ENCODE data around the gene RBFOX2.

DNA sequence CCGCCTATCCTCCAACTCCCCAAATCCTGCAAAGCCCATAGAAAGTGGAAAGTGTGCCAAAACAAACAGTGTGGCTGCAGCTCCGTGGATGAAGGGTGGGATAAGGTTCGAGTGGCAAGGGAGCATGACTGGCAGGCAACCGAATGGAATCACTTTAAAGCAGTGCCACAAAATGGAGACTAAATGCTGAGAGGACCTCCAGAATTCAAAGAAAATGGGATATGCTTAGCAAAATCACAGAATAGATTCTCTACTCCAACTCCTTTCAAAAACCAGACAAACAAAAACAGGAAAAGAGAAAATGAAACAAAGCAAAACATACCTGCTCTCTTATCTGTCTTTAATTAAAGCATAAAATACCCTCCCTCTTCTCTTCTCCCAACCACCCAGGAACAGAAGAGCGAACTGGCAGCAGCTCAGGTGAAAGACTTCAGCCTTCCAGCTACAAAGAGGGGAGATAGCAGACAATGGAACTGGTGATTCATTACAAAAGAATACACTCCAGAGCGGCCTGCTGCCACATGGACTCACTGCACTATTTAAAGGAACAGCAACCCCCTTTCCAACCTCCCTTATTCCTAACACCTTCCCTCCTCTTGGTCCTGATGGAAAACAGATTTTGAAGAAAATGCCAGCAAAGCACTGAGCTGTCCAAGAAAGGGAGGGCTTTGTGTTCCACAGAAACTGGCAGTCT, 192.5 kb downstream of the RBFOX2 start:
- TF ChIP-seq U2AF2 (IDR thresholded peaks at IDR 0.05; ENCODE audit: low read depth, low read length) (no peak), ZNF124 (CRISPR knock-in tag; IDR thresholded peaks at IDR 0.05) (no peak), FOSL1 (CRISPR knock-in tag; IDR thresholded peaks at IDR 0.05; ENCODE audit: borderline replicate concordance) (peak; percentile 50; the same call in 1 of the 2 replicates), JUNB (CRISPR knock-in tag; IDR thresholded peaks at IDR 0.05; ENCODE audit: borderline replicate concordance) (no peak), BRCA1 (CRISPR knock-in tag; IDR thresholded peaks at IDR 0.05) (no peak), EZH2 (conservative IDR thresholded peaks at IDR 0.05; ENCODE audit: low read depth, low read length) (no peak), CAMTA2 (CRISPR knock-in tag; IDR thresholded peaks at IDR 0.05; ENCODE audit: borderline replicate concordance) (no peak), CTCF (CRISPR knock-in tag; IDR thresholded peaks at IDR 0.05) (no peak), ZC3H13 (CRISPR knock-in tag; IDR thresholded peaks at IDR 0.05) (no peak), HDAC2 (CRISPR knock-in tag; IDR thresholded peaks at IDR 0.05) (no peak), BRF2 (CRISPR knock-in tag; IDR thresholded peaks at IDR 0.05) (no peak), EP300 (IDR thresholded peaks at IDR 0.05; ENCODE audit: low read depth in 2 of 2, low read length in 2 of 2) (no peak), EP300 (CRISPR knock-in tag; IDR thresholded peaks at IDR 0.05; ENCODE audit: borderline replicate concordance) (no peak), ESRRA (CRISPR knock-in tag; IDR thresholded peaks at IDR 0.05; ENCODE audit: low read depth) (no peak)
- TF ChIP-seq, protein P1, sequence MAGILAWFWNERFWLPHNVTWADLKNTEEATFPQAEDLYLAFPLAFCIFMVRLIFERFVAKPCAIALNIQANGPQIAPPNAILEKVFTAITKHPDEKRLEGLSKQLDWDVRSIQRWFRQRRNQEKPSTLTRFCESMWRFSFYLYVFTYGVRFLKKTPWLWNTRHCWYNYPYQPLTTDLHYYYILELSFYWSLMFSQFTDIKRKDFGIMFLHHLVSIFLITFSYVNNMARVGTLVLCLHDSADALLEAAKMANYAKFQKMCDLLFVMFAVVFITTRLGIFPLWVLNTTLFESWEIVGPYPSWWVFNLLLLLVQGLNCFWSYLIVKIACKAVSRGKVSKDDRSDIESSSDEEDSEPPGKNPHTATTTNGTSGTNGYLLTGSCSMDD (CRISPR knock-in tag; IDR thresholded peaks at IDR 0.05) = no peak
